ENCODE measurements around the gene GALNT14.
"Not testable (repeated sequence)": the region's sequence is repeated elsewhere in the genome, so short reads cannot be mapped to it uniquely, and the experiment has no call there.

GALNT14 gene

DNA sequence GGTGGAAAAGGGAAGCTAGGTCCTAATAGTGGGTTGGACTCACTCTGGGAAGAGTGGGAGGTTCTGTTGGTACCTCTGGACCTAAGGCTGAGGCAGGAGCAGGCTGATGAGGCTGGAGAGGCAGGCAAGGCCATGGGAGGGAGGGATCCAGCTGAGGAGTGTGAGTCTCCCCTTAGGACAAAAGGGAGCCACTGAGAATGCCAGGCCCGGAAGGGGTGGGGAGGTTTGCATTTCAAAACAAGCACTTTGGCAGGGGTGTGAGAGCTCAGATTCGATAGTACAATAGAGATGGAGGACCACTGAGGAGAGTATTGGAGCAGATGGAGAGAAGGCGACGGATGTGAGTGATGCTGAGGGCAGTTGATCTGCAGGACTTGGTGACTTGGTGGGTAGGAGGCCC, 198.9 kb downstream of the GALNT14 start:
- no peak for DNase-seq (ENCODE audit: low spot score)

DNA sequence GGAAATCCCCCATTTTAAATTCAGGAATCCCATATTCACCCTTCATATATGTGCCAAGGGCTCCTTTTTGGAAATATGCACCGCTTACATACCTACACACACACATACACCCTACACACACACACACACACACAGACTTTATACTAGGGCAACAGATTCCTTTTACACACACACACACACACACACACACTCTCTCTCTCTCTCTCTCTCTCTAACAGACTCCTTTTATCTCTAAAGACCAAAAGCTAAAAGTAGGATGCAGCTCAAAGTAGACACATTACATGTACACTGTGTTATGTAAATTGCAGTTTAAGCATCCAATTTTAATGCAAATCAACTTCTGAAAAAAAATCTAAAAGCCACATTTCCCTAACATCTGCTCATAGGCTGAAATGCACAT, 200.0 kb downstream of the GALNT14 start:
- DNase-seq (ENCODE audit: low spot score): no peak

DNA sequence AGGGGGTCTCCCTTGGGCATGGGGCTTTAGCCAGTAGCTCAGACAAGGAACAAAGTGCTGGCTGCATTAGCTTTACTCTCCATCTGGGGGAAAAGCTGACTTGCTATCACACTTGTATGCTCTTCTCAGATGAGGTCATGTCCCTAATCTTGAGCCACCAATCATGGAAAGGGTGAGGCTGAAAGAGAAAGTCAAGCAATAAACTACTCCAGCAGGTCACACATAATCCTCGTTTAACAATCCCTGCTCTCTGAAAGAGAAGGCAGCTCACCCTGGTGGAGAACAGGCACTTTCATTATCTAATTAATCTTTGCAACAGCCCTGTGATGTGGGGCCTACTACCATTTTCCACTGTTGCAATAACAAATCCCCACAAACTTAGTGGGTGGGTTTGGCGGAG, 201.3 kb downstream of the GALNT14 start:
- DNase-seq (ENCODE audit: low spot score): no peak

DNA sequence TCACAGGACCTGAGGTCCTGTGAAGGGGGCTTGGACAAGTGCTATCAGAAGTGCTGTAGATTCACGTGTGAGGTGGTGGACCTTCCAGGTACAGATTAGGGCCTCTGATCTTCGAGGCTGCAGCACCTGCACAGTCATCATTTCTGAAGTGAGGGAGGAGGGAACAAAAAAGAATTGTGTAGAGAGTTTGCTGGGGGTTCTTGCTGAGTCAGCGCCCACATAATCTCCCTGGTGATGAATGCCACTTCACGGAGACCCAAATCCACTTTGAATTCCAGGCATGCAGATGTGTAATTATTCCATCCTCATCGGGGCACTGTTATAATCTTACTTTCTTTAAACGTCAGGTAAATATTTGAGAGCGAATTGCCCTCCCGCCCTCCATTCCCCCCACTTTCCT, 202.4 kb downstream of the GALNT14 start:
- DNase-seq (ENCODE audit: low spot score): no peak

DNA sequence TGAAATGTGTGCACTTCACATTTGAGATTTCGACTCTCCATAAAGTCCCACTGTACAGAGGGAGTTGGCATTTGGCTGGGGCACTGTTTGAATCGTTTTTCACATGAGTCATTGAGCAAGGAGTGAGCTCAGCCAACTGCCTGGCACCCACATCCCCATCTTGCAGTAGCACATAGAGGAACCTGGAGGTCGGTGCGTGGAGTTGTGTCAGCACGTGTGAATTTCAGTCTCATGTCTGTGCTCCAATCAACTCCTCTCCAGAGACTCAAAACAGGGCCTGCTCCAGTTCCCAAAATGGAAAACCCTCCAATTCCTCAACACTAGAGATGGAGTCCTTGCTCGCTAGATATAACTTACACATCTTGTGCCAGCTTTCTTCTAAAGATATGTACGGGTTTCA, 204.2 kb downstream of the GALNT14 start:
- DNase-seq (ENCODE audit: low spot score): no peak

DNA sequence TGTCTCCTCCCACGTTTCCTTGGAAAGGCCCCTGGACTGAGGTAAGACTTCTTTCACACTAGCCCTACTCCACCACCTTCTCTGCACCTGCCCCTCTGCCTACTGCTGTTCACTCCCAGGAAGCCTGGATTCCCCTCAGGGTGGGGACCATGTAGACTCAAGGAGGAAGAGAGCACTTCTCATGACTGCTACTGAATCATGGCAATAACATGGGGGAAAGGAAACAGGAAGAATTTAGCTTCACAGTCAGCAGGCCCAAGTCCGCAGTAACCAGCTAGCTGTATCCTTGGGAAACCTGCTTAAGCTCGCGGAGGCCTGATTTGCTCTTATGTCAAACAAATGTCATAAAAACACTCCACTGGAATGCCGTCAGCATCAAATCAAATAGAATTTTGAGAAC, 204.7 kb downstream of the GALNT14 start:
- DNase-seq (ENCODE audit: low spot score): no peak

DNA sequence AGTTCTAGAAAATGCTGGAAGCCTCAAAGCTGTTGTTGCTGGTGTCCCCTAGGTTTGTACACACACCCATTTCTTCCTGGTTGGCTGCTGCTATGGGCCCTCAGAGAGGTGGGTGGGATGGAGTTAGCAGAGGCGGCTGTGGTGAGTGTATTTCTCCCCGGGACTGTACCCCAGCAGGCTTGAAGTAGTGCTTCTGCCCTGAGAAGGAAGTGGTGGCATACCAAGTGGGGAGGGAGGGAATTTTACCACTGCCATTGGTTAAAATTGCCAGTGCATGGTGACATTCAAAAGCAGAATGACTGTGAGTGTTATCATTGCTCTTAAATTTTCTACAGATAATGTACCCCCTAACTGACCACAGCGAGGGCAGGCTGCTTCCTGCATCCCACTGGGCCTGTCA, 205.4 kb downstream of the GALNT14 start:
- DNase-seq (ENCODE audit: low spot score): no peak

DNA sequence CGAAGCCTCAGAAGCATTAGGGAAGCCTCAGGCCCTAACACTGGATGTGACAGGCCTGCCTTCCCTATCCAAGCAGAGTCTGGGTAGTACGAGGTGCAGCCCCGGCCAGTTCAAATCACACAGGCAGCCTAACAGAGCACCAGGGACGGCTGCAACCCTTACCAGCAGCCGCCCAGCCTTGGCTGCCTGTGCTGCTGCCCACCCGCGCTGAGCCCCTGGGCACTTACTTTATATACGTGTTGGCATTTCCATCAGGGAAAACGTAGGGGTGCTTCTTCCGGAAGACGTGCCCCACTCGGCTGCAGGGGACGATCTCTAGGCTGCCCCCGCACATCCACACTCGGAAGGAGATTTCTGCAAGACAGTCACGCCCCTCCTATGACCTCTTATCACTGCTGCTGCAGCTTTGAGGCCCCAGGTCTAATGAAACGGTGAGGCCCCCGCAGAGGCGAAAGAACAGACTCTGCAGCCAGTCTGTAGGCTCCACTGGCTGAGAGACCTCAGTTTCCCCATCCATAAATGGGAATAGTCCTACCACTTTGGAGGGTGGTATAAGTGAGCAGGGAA, 206.3 kb downstream of the GALNT14 start:
- DNase-seq (ENCODE audit: low spot score): no peak

DNA sequence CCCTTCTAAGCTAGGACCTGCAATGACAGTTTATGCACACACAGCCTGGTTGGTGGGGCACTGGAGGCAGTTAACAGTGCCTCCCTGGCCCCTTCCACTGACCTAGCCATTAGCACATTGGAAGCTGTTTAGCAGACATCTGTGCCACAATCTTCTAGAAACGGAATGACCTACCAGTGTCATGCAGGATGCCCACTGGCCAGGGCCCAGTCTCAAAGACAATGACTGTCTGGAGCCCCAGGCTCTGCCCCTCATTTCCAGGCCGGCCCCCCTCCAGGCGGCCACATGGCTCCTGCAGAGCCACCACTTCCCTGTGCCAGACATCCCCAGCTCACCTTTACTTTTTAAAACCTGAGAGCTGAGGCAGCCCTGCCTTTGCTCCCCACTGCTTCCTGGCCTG, 207.5 kb downstream of the GALNT14 start:
- no peak for DNase-seq (ENCODE audit: low spot score)

DNA sequence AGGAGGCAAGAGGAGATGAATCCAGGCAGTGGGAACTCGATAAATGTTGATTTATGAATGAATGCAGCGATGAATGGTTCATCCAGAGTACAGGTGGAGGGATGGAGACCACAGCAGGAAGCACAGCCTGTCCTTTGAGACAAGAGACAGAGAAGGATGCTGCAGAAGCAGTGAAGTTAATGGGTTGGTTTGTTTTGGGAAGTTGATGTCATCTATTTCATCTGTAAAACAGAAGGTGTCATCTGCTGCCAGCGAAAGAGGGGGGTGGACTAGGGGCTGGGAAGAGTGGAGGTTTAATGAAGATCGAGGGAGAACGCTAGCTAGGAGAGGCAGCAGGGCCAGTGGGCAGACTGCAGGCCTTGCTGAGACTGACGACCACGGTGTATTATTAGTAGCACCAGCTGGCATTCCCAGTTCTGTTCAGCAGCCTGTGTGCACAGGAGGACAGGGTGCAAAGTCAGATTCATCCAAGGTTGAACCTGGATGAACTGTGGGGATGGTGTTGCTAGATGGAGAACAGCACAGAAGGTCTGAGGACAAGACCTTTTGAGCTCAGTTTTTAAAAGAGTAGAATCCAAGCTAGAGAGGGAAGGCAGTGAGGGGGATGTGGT, 210.7 kb downstream of the GALNT14 start:
- DNase-seq (ENCODE audit: low spot score): no peak

DNA sequence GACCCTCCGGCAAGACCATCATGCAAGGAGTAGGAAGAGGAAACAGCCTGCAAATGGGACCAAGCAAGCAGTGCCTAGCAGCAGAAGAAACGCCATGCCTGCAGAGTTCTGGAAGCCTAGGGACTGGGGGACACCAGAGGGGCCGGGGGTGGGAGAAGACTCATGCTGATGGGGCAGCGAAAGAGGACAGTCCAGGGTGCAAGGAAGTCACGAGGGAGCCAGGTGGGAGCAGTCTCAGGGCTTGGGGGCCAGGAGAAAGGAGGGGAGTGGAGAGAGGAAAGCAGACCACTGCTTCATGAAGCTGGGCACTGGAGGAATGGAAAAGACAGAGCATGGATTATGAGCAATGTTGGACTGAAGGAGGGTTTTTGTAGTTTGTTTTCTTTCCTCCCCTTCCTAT, 211.6 kb downstream of the GALNT14 start:
- no peak for DNase-seq (ENCODE audit: low spot score)

DNA sequence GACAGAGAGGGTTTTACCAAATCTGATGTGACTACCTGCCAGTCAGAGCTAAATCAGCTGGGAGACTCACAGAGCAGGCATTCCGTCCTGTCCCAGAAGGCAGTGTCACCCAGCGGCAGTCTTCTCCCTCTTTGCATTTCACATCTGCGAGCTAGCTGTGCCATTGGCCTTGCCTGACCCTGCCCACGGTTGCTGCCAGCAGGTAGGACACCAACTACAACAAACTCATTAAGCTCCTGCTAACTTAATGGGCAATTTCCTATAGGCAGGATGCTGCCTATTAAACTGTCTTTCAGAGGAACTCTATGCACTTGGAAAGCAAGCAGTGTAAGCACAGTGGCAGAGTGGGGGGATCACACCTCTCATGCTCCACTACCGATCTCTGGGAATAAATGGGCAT, 214.6 kb downstream of the GALNT14 start:
- no peak for DNase-seq (ENCODE audit: low spot score)

DNA sequence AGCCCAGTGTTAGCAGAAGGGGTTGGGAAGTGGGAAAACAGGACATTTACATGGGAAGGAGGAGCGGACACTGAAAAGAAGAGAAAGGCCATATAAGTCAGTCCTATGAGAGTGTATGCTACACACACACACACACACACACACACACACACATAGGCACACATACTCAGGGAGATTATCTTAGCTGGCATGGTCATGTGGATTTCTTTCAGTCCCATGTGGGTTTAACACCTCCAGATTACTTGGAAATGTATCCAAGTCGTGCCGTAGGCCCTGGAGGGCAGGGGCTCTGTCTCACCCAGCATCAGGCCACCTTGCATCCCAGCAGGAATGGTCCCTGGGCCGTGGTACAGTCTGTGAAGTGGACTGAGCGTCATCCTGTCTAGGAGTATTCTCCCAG, 217.7 kb downstream of the GALNT14 start:
- DNase-seq (ENCODE audit: low spot score): no peak

DNA sequence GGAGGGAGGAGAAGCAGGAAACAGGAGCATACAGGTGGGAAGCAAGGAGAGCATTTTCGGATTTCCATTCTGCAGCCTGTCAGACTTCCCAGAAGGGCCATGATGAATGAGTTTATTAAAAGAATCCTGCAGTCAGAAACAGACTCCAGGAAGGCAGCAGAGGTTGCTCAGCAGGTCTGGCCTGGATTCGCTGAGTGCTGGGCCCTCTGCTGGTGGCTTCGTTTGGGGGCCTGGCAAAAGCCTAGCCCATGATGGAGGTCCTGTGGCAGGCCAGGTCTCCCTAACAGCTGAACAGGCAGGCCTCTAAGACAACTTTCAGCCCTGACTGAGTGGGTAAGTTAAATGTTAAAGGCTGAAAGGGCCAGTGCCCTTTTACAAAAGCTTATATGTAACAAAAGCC, 222.8 kb downstream of the GALNT14 start:
- no peak for DNase-seq (ENCODE audit: low spot score)

DNA sequence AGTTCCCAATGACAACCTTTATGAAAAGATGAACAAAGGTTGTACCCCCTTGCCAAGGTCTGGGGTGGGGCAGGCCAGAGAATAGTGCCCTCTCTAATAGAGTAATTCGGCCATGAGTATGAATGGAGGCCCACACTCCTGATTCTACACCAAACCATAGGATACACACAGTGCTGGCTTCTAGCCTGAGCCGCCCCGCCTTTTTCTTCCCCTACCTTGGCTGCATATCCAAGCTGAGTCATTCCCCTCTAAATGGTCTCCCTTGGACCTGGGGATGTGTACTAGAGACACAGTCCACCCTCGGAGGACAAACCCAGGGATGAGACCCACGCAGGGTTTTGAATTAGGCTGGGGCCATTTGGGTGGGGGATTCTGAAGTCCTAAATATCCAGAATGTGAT, 223.8 kb downstream of the GALNT14 start:
- no peak for DNase-seq (ENCODE audit: low spot score)

DNA sequence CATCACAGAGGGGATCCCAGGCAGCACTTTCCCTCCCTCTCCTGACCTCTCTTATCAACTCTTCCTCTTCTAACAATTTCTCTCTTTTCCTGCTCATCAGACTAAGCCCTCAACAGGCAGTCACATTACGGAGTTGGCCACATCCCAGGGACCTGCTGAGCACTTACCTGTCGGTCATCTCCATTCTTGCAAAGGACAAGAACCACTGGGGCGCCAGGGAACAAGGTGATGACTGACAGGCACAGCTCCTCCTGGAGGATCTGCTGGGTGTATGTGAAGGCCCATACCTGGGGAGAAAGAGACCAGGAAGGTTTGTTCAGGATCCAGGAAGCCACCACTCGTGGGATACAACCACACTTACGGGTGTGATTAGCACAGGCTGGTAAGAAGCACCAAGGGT, 226.2 kb downstream of the GALNT14 start:
- no peak for DNase-seq (ENCODE audit: low spot score)

DNA sequence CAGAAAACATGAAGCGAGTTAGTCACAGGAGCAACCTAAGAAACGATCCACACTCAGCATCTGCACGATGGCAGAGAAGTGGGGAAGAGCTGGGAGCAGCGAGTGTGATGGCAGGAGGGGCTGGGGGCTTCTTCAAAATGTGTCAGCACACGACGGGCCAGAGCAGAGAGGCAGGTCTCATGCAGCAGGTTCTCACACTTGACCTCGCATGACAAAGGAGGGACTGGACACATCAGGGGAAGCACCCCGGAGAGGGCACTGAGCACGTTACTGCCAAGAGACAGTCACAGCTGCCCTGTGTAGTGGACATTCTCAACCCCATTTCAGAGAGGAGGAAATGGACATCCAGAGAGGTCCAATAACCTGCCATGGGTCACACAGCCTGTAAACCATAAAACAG, 226.9 kb downstream of the GALNT14 start:
- DNase-seq (ENCODE audit: low spot score): no peak

DNA sequence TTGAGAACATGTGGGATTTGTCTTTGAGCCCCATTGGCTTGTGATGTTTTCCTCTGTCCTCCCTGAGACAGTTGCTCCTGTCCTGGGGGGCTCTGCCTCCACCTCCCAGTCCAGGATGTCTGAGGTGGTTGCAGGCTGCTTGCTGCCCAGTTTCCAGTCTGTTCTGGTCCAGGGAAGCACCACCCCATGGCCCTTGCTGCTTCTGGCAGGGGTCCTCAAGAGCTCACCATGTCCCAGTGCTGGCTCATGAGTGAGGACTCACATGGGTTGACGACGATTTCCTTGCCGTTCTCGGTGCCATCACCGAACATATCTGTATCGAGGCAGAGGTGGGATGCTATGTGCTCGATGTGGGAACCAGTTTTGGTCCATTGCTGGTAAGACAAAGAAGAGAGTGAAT, 227.6 kb downstream of the GALNT14 start:
- DNase-seq (ENCODE audit: low spot score): no peak

DNA sequence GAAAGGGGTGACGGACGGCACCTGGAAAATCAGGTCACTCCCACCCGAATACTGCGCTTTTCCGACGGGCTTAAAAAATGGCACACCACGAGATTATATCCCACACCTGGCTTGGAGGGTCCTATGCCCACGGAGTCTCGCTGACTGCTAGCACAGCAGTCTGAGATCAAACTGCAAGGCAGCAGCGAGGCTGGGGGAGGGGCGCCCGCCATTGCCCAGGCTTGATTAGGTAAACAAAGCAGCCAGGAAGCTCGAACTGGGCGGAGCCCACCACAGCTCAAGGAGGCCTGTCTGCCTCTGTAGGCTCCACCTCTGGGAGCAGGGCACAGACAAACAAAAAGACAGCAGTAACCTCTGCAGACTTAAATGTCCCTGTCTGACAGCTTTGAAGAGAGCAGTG, 233.8 kb downstream of the GALNT14 start:
- not testable (repeated sequence) for DNase-seq (ENCODE audit: low spot score)

DNA sequence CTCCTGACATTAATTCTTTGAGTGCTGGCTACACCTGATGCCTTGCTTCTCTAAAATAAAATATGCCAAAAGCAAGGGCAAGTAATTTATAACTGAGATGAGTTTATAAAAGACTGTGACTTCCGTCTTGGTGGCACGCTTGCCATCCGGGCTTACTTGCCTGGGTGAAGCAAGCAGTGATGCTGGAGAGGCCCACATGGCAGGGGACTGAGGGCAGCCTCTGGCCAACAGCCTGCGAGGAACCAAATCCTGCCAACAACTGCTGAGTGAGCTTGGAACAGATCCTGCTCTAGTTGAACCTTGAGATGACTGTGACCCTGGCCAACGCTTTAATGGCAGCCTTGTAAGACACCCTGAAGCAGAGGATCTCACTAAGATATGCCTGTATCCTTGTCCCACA, 234.9 kb downstream of the GALNT14 start:
- no peak for DNase-seq (ENCODE audit: low spot score)

DNA sequence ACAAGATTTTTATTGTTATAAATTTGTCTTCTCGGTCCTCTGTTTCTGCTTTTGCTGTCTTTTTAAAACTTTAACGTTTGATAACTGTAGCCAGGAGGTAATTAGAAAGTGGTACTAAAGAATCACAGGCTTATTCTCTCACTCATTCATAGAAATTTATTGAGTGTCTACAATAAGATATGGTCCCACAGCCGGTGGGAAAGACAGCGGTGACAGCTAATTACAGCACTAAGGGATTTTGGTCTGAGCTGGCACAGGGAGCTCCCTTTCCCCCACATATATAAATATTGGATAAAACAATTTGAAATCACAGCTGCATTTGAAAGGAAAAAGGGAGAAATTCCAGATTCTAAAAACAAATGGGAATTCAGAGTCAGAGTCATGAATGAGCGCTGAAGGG, 237.9 kb downstream of the GALNT14 start:
- DNase-seq (ENCODE audit: low spot score): no peak

DNA sequence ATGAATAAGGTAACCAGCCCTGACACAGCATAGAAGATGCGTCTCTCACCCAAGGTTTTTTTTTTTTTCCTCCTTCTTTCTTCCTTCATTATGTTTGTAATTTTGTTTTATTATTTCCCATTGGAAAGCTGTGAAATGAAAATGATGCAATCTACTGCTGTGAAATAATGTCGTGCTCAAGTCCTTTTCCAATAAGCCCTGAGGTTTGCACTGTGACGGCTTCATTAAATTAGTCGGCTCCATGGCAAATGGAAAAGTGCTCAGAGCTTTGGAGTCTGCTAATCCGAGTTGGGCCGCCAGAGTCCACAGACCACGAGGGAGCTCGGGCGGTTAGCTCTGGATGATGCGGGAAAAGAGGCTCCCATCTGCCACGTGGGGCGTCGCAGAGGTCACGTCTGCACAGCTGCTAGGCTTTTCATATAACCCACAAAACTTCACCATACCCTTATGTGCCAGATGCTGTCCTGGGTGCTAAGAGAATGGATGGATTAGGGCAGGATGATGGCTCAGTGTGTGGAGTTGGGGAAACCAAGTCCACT, 238.7 kb downstream of the GALNT14 start:
- no peak for DNase-seq (ENCODE audit: low spot score)

DNA sequence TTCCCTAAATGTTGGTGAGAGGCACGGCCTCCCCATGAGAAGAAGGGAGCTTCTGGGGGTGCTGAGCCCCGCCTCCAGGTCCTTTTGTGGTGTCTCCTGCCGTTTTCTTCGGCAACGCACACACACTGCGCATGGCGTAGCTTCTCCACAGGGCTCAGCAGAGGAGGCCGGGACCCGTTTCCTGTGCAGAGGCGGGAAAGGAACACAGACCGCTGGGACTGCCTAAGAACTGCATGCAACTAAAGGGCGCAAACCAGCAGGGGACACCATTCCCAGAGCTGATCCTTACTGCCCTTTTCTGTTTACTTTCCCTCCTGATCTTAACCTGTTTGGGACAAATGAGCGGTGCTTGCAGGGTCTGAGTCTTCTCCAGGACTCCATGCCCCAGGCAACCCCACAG, 240.7 kb downstream of the GALNT14 start:
- DNase-seq (ENCODE audit: low spot score): no peak

DNA sequence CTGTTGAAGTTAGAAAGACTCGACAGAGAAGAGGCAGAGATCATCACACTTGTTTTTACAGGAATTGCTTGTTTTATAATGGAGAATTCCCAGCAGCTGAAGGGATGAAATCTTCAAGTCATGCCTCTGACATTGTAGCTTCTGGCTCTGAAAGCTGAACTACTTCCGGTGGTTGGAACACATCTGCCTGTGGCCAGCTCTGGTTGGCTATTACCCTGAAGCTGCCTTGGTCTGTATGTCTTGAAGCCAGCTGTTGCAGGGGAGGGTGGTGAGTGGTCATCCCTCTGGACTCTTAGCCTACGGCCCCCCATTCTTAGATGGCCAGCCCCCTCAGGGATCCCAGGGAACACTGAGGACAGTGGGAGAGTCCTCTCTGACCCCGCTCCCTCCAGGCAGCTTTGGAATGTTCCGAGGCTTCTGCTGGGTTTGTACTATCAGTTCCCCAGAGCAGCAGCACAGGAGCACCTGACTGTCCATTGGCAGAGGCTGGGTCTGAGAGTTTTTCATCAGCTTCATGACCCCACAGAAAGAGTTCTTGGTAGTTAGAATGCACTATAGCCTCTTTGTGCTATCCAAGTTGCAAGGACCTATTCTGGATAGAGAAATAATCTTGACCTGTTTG, 243.6 kb downstream of the GALNT14 start:
- no peak for DNase-seq (ENCODE audit: low spot score)
